ENCODE results near the gene RAMAC.
A peak's percentile ranks its signal among the peaks of the same experiment; 100 is the strongest.
"Not testable (repeated sequence)": the region's sequence is repeated elsewhere in the genome, so short reads cannot be mapped to it uniquely, and the experiment has no call there.

RAMAC gene

GRCh38 chr15:82985688-82986441, at the start of gene RAMAC:
TSS of gene RAMAC (plus strand) at chr15:82986210. CDS start at chr15:82989019, 2,809 bp downstream.
- DNase-seq (ENCODE audit: low spot score), result peak; percentile 84

GRCh38 chr15:82936966-82937711, 48.9 kb upstream of the RAMAC start:
- DNase-seq (ENCODE audit: low spot score), result no peak

- no peak for DNase-seq (ENCODE audit: low spot score)
Observed at GRCh38 chr15:82937712-82938058, 48.3 kb upstream of the RAMAC start.

GRCh38 chr15:82939678-82940077, 46.3 kb upstream of the RAMAC start:
- not testable (repeated sequence) for DNase-seq (ENCODE audit: low spot score)

GRCh38 chr15:82942691-82943090, 43.3 kb upstream of the RAMAC start:
- no peak for DNase-seq (ENCODE audit: low spot score)

GRCh38 chr15:82943176-82943575, 42.8 kb upstream of the RAMAC start:
- no peak for DNase-seq (ENCODE audit: low spot score)

GRCh38 chr15:82944056-82944455, 42.0 kb upstream of the RAMAC start:
- DNase-seq (ENCODE audit: low spot score), result no peak

- no peak for DNase-seq (ENCODE audit: low spot score)
Observed at GRCh38 chr15:82944821-82945220, 41.2 kb upstream of the RAMAC start.

- DNase-seq (ENCODE audit: low spot score), result no peak
Observed at GRCh38 chr15:82945326-82945725, 40.7 kb upstream of the RAMAC start.

GRCh38 chr15:82946155-82946701, 39.8 kb upstream of the RAMAC start:
- DNase-seq (ENCODE audit: low spot score), result no peak

- no peak for DNase-seq (ENCODE audit: low spot score)
Observed at GRCh38 chr15:82950295-82950694, 35.7 kb upstream of the RAMAC start.

GRCh38 chr15:82950746-82951370, 35.2 kb upstream of the RAMAC start:
- DNase-seq (ENCODE audit: low spot score), result no peak

GRCh38 chr15:82951472-82952157, 34.4 kb upstream of the RAMAC start:
- DNase-seq (ENCODE audit: low spot score), result no peak

GRCh38 chr15:82952158-82953081, 33.6 kb upstream of the RAMAC start, which contains the start of gene HOMER2:
TSS of gene HOMER2 (minus strand) at chr15:82952720. CDS start at chr15:82952535, 185 bp downstream.
- peak; percentile 59 for DNase-seq (ENCODE audit: low spot score)

- DNase-seq (ENCODE audit: low spot score), result no peak
Observed at GRCh38 chr15:82958638-82959037, 27.4 kb upstream of the RAMAC start.

GRCh38 chr15:82959423-82959822, 26.6 kb upstream of the RAMAC start:
- DNase-seq (ENCODE audit: low spot score), result no peak

GRCh38 chr15:82960766-82961165, 25.2 kb upstream of the RAMAC start:
- DNase-seq (ENCODE audit: low spot score), result no peak

- DNase-seq (ENCODE audit: low spot score), result no peak
Observed at GRCh38 chr15:82963471-82964341, 22.3 kb upstream of the RAMAC start.

GRCh38 chr15:82964890-82965289, 21.1 kb upstream of the RAMAC start:
- no peak for DNase-seq (ENCODE audit: low spot score)

- DNase-seq (ENCODE audit: low spot score), result no peak
Observed at GRCh38 chr15:82966671-82967071, 19.3 kb upstream of the RAMAC start.

All from HuH-7.5 (cell line).